ENCODE data around the gene TLR9.

TLR9 gene

DNA sequence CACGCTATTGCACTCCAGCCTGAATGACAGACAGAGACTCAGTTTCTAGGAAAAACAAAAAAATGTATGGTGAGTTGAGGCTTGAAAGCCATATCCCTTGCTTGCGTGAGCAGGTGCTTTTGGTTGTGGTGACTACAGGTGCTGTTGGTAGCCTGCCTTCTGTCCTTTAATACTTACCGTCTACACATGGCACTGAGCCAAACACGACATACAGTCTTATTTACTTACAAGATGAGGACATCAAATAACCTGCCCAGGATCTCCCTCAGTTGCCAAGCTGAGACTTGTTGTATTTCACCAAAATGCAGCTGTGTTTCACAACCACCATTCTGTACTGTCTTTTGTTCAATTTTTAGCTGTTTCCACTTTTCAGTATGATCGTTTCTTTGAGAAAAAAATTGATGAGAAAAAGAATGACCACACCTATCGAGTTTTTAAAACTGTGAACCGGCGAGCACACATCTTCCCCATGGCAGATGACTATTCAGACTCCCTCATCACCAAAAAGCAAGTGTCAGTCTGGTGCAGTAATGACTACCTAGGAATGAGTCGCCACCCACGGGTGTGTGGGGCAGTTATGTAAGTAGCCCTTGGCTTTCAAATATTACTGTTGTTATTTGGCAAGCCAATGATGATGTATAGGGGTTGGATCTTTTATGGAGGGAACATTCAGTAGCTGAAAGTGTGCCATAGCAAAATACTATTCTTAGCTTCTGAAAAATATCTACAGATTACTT lies 20.9 kb downstream of the TLR9 start:
- Histone ChIP-seq H3K4me2 (ENCODE audit: low read length, poor library complexity, severe bottlenecking) (no peak overlapping the region), H2BK15ac (ENCODE audit: low read depth, poor library complexity, severe bottlenecking) (no peak overlapping the region), H3K14ac (ENCODE audit: low read length in 2 of 2) (no peak overlapping the region), H3K23ac (ENCODE audit: low read length in 2 of 2) (no peak overlapping the region), H2BK5ac (ENCODE audit: low read depth, low read length, poor library complexity, severe bottlenecking) (no peak overlapping the region), H3K27me3 (ENCODE audit: control insufficient read depth in 1 of 2, insufficient read depth in 1 of 2, low read length in 2 of 2) (no peaks in the 10 kb centered on the region), H3K4me1 (ENCODE audit: control insufficient read depth, insufficient read depth, low read depth, low read length) (no peaks in the 10 kb centered on the region), H3K9ac (ENCODE audit: low read length) (no peak overlapping the region), H3K9me3 (ENCODE audit: control insufficient read depth, low read length) (no peaks in the 10 kb centered on the region), H4K8ac (ENCODE audit: low read length) (no peak overlapping the region), H3K18ac (ENCODE audit: low read depth in 1 of 2, low read length in 2 of 2) (no peak overlapping the region), H3K36me3 (ENCODE audit: control insufficient read depth in 1 of 2, insufficient read depth in 2 of 2, low read depth in 1 of 2, low read length in 2 of 2) (peaks cover 39 to 92% of the 10 kb centered on the region in 2 experiments), H3K79me1 (replicated peaks; ENCODE audit: low read length, poor library complexity, severe bottlenecking) (peaks cover 21% of the 10 kb centered on the region), H2AFZ (ENCODE audit: low read depth, low read length) (no peak overlapping the region), H4K91ac (ENCODE audit: low read length) (no peak overlapping the region), H2BK120ac (ENCODE audit: low read depth, low read length) (no peak overlapping the region), H3K4me3 (ENCODE audit: insufficient read depth in 1 of 2, low read depth in 1 of 2, low read length in 2 of 2) (no peak overlapping the region), H2AK5ac (ENCODE audit: low read length, severe bottlenecking) (no peak overlapping the region), H3K27ac (ENCODE audit: low read length, poor library complexity, severe bottlenecking) (no peak overlapping the region), H2BK12ac (ENCODE audit: low read length in 2 of 2) (no peak overlapping the region), H3K4ac (ENCODE audit: low read depth in 1 of 2, low read length in 2 of 2) (no peak overlapping the region)
- WGBS: 96% methylated on average over 10 of the region's 10 CpGs
- no peak for DNase-seq

DNA sequence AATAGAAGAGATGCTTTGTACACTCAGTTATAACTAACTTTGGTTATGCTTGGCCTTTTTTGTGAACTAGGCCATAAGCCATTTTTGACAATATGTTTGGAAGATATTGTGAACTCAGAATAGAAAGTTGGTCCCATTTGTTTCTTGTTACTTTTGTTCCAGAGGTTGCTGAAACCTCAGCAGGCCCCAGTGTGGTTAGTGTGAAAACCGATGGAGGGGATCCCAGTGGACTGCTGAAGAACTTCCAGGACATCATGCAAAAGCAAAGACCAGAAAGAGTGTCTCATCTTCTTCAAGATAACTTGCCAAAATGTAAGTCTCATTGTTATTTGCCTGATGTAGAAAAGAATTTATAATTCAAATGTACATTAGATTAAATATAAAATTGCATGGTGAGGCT lies 21.7 kb downstream of the TLR9 start:
- Histone ChIP-seq H3K4me3 (ENCODE audit: insufficient read depth in 1 of 2, low read depth in 1 of 2, low read length in 2 of 2) (no peak overlapping the region), H3K14ac (ENCODE audit: low read length in 2 of 2) (no peak overlapping the region), H3K18ac (ENCODE audit: low read depth in 1 of 2, low read length in 2 of 2) (no peak overlapping the region), H2BK120ac (ENCODE audit: low read depth, low read length) (no peak overlapping the region), H2AK5ac (ENCODE audit: low read length, severe bottlenecking) (no peak overlapping the region), H3K4ac (ENCODE audit: low read depth in 1 of 2, low read length in 2 of 2) (no peak overlapping the region), H3K27me3 (ENCODE audit: control insufficient read depth in 1 of 2, insufficient read depth in 1 of 2, low read length in 2 of 2) (no peaks in the 10 kb centered on the region), H3K27ac (ENCODE audit: low read length, poor library complexity, severe bottlenecking) (no peak overlapping the region), H3K23ac (ENCODE audit: low read length in 2 of 2) (no peak overlapping the region), H3K36me3 (ENCODE audit: control insufficient read depth in 1 of 2, insufficient read depth in 2 of 2, low read depth in 1 of 2, low read length in 2 of 2) (peaks cover 42 to 90% of the 10 kb centered on the region in 2 experiments), H2BK5ac (ENCODE audit: low read depth, low read length, poor library complexity, severe bottlenecking) (no peak overlapping the region), H2BK15ac (ENCODE audit: low read depth, poor library complexity, severe bottlenecking) (no peak overlapping the region), H4K8ac (ENCODE audit: low read length) (no peak overlapping the region), H3K9me3 (ENCODE audit: control insufficient read depth, low read length) (no peaks in the 10 kb centered on the region), H3K9ac (ENCODE audit: low read length) (no peak overlapping the region), H2AFZ (ENCODE audit: low read depth, low read length) (no peak overlapping the region), H4K91ac (ENCODE audit: low read length) (no peak overlapping the region), H3K4me1 (ENCODE audit: control insufficient read depth, insufficient read depth, low read depth, low read length) (peaks cover 4% of the 10 kb centered on the region), H3K79me1 (replicated peaks; ENCODE audit: low read length, poor library complexity, severe bottlenecking) (peaks cover 27% of the 10 kb centered on the region), H3K4me2 (ENCODE audit: low read length, poor library complexity, severe bottlenecking) (no peak overlapping the region), H2BK12ac (ENCODE audit: low read length in 2 of 2) (no peak overlapping the region)
- no peak for DNase-seq
- 100% methylated on average over 1 of the region's 1 CpG for WGBS

DNA sequence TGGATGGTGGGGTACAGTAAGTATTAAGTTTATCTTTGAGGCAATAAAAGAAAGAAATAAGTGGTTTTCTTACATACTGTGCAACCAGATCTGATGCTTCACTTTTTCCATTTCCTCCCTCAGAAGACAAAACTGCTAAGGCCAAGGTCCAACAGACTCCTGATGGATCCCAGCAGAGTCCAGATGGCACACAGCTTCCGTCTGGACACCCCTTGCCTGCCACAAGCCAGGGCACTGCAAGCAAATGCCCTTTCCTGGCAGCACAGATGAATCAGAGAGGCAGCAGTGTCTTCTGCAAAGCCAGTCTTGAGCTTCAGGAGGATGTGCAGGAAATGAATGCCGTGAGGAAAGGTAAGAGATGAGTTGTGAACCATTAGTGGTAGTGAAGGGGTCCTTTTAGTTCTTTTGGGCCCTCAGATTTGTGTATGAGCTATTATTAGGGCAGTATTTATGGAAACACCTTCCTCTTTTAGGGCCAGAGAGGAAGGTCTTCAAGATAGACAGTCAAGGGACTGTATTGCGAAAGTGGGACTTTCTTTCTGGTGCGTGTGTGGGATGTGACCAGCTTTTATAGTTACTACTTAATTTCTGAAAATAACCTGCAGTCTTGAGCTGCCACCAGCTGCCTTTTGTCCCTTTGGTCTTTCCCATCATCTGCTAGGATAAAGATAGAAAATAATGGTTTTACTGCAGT lies 22.9 kb downstream of the TLR9 start:
- H3K27ac ChIP-seq (ENCODE audit: low read length, poor library complexity, severe bottlenecking): no peak overlapping the region
- H4K8ac ChIP-seq (ENCODE audit: low read length): no peak overlapping the region
- peaks cover 8% of the 10 kb centered on the region for H3K4me1 ChIP-seq (ENCODE audit: control insufficient read depth, insufficient read depth, low read depth, low read length)
- H3K79me1 ChIP-seq (replicated peaks; ENCODE audit: low read length, poor library complexity, severe bottlenecking): peaks cover 24% of the 10 kb centered on the region
- H2AFZ ChIP-seq (ENCODE audit: low read depth, low read length): no peak overlapping the region
- H3K4me2 ChIP-seq (ENCODE audit: low read length, poor library complexity, severe bottlenecking): no peak overlapping the region
- no peak overlapping the region for H2BK120ac ChIP-seq (ENCODE audit: low read depth, low read length)
- no peak overlapping the region for H3K23ac ChIP-seq (ENCODE audit: low read length in 2 of 2)
- no peak overlapping the region for H2BK15ac ChIP-seq (ENCODE audit: low read depth, poor library complexity, severe bottlenecking)
- DNase-seq: peak; percentile 39
- H3K4me3 ChIP-seq (ENCODE audit: insufficient read depth in 1 of 2, low read depth in 1 of 2, low read length in 2 of 2): no peak overlapping the region
- no peaks in the 10 kb centered on the region for H3K27me3 ChIP-seq (ENCODE audit: control insufficient read depth in 1 of 2, insufficient read depth in 1 of 2, low read length in 2 of 2)
- H3K9ac ChIP-seq (ENCODE audit: low read length): no peak overlapping the region
- H4K91ac ChIP-seq (ENCODE audit: low read length): no peak overlapping the region
- H3K9me3 ChIP-seq (ENCODE audit: control insufficient read depth, low read length): no peaks in the 10 kb centered on the region
- no peak overlapping the region for H2BK12ac ChIP-seq (ENCODE audit: low read length in 2 of 2)
- no peak overlapping the region for H3K4ac ChIP-seq (ENCODE audit: low read depth in 1 of 2, low read length in 2 of 2)
- H3K36me3 ChIP-seq (ENCODE audit: control insufficient read depth in 1 of 2, insufficient read depth in 2 of 2, low read depth in 1 of 2, low read length in 2 of 2): peaks cover 33 to 79% of the 10 kb centered on the region in 2 experiments
- no peak overlapping the region for H3K14ac ChIP-seq (ENCODE audit: low read length in 2 of 2)
- H2BK5ac ChIP-seq (ENCODE audit: low read depth, low read length, poor library complexity, severe bottlenecking): no peak overlapping the region
- WGBS: 95% methylated on average over 3 of the region's 4 CpGs
- H2AK5ac ChIP-seq (ENCODE audit: low read length, severe bottlenecking): no peak overlapping the region
- H3K18ac ChIP-seq (ENCODE audit: low read depth in 1 of 2, low read length in 2 of 2): no peak overlapping the region

DNA sequence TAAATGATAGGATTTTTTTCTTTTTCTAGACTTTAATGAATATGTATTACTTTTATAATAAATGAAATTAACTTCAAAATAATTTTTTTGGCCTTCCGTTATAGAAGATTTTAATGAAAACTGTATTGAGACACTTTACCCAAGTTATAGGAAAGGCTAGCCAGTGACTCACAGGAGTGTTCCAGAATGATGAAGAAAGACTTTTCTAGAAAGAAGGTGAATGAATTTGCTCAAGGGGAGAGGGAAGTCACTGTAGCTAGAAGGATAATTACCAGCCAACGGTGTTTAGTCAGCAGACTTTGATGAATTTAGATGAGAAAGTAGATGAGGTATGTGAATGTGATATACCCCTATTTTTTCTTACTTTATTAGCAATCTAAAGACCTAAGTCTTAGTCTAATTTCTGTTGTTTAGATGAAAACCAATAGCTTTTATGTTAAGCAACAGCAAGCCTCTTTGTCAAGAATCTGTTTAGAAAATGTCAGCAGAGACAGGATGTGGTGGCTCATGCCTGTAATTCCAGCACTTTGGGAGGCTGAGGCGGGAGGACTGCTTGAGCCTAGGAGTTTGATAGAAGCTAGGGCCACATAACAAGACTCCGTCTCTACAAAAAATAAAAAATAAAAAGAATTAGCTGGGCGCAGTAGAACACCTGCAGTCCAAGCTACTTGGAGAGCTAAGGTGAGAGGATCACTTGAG lies 24.3 kb downstream of the TLR9 start:
- 62% methylated on average over 4 of the region's 5 CpGs for WGBS
- Histone ChIP-seq H4K91ac (ENCODE audit: low read length) (no peak overlapping the region), H3K23ac (ENCODE audit: low read length in 2 of 2) (no peak overlapping the region), H3K27me3 (ENCODE audit: control insufficient read depth in 1 of 2, insufficient read depth in 1 of 2, low read length in 2 of 2) (no peaks in the 10 kb centered on the region), H2BK5ac (ENCODE audit: low read depth, low read length, poor library complexity, severe bottlenecking) (no peak overlapping the region), H3K27ac (ENCODE audit: low read length, poor library complexity, severe bottlenecking) (no peak overlapping the region), H3K36me3 (ENCODE audit: control insufficient read depth in 1 of 2, insufficient read depth in 2 of 2, low read depth in 1 of 2, low read length in 2 of 2) (peaks cover 26 to 68% of the 10 kb centered on the region in 2 experiments), H3K9me3 (ENCODE audit: control insufficient read depth, low read length) (no peaks in the 10 kb centered on the region), H3K4me1 (ENCODE audit: control insufficient read depth, insufficient read depth, low read depth, low read length) (peaks cover 13% of the 10 kb centered on the region), H4K8ac (ENCODE audit: low read length) (no peak overlapping the region), H2AK5ac (ENCODE audit: low read length, severe bottlenecking) (no peak overlapping the region), H3K79me1 (replicated peaks; ENCODE audit: low read length, poor library complexity, severe bottlenecking) (peaks cover 22% of the 10 kb centered on the region), H3K18ac (ENCODE audit: low read depth in 1 of 2, low read length in 2 of 2) (no peak overlapping the region), H2BK12ac (ENCODE audit: low read length in 2 of 2) (no peak overlapping the region), H3K9ac (ENCODE audit: low read length) (no peak overlapping the region), H2BK15ac (ENCODE audit: low read depth, poor library complexity, severe bottlenecking) (no peak overlapping the region), H3K4me3 (ENCODE audit: insufficient read depth in 1 of 2, low read depth in 1 of 2, low read length in 2 of 2) (no peak overlapping the region), H3K4me2 (ENCODE audit: low read length, poor library complexity, severe bottlenecking) (no peak overlapping the region), H2AFZ (ENCODE audit: low read depth, low read length) (no peak overlapping the region), H3K4ac (ENCODE audit: low read depth in 1 of 2, low read length in 2 of 2) (no peak overlapping the region), H3K14ac (ENCODE audit: low read length in 2 of 2) (no peak overlapping the region), H2BK120ac (ENCODE audit: low read depth, low read length) (no peak overlapping the region)
- peak; percentile 79 for DNase-seq

Data from mesenchymal stem cell (in vitro differentiated cells and primary cell).